RWPE2 (cell line): ENCODE measurements around the gene FER1L5.

Experiments
- ATAC-seq: fragments of 200-7000 bp; cut with Tn5 transposase; 3 replicates; pipeline ENCODE4 v1.9.1; 2021; ENCODE audit warnings: low read depth
- DNase-seq: peaks from one replicate; pipeline ENCODE4 v3.0.0-alpha.2; 2020; ENCODE audit warnings: low spot score
- H3K27ac ChIP-seq: fragments of 450-650 bp; 2 replicates; pipeline ENCODE4 v1.5.1; 2017; ENCODE audit warnings: mild to moderate bottlenecking; ENCODE audit not compliant: poor library complexity, severe bottlenecking
- H3K27me3 ChIP-seq: fragments of 250-450 bp; sonication (Bioruptor Pico); 2 replicates; pipeline ENCODE4 v1.5.1; 2021; ENCODE audit warnings: mild to moderate bottlenecking, moderate library complexity; ENCODE audit not compliant: insufficient read depth, poor library complexity, severe bottlenecking
- H3K36me3 ChIP-seq: fragments of 250-450 bp; sonication (Bioruptor Pico); 2 replicates; pipeline ENCODE4 v1.5.1; 2020; ENCODE audit warnings: low read depth, mild to moderate bottlenecking, moderate library complexity
- H3K4me1 ChIP-seq: fragments of 250-450 bp; sonication (Bioruptor Pico); 2 replicates; pipeline ENCODE4 v1.5.1; 2021; ENCODE audit warnings: mild to moderate bottlenecking, moderate library complexity; ENCODE audit not compliant: insufficient read depth, poor library complexity, severe bottlenecking
- H3K4me3 ChIP-seq: fragments of 250-450 bp; sonication (Bioruptor Pico); 2 replicates; pipeline ENCODE4 v1.5.1; 2021; ENCODE audit warnings: mild to moderate bottlenecking, moderate library complexity; ENCODE audit not compliant: severe bottlenecking
- H3K9me3 ChIP-seq: fragments of 250-450 bp; sonication (Bioruptor Pico); 2 replicates; pipeline ENCODE4 v1.5.1; 2021; ENCODE audit warnings: mild to moderate bottlenecking, moderate library complexity; ENCODE audit not compliant: severe bottlenecking
- CTCF ChIP-seq: fragments of 450-650 bp; IDR thresholded peaks from one replicate; pipeline ENCODE4 v1.5.1; 2017; ENCODE audit warnings: mild to moderate bottlenecking, moderate library complexity; ENCODE audit not compliant: poor library complexity, severe bottlenecking

FER1L5 gene

GRCh38 chr2:96642564-96643360, at the start of gene FER1L5:
Gene FER1L5 (plus strand): TSS chr2:96642764. CDS start chr2:96642837, 73 bp downstream.
- H3K36me3 ChIP-seq, result no peaks in the 10 kb centered on the region
- no peaks in the 10 kb centered on the region for H3K27me3 ChIP-seq
- DNase-seq (no peak), ATAC-seq (peak; percentile 35; the same call in 1 of the 3 replicates)
- H3K27ac ChIP-seq, result no peak within 1 kb of the TSS
- peaks cover 9% of the 10 kb centered on the region for H3K4me1 ChIP-seq
- peak within 1 kb of the TSS; percentile 17 for H3K4me3 ChIP-seq
- no peaks in the 10 kb centered on the region for H3K9me3 ChIP-seq
- no peak for TF ChIP-seq CTCF

GRCh38 chr2:96594282-96594681, 48.3 kb upstream of the FER1L5 start:
- no peaks in the 10 kb centered on the region for H3K4me1 ChIP-seq
- H3K9me3 ChIP-seq, result no peaks in the 10 kb centered on the region
- H3K4me3 ChIP-seq, result no peak overlapping the region
- H3K27ac ChIP-seq, result no peak overlapping the region
- peaks cover 51% of the 10 kb centered on the region for H3K36me3 ChIP-seq
- no peak for ATAC-seq
- DNase-seq, result no peak
- no peak for TF ChIP-seq CTCF
- no peaks in the 10 kb centered on the region for H3K27me3 ChIP-seq

GRCh38 chr2:96594691-96595152, 47.8 kb upstream of the FER1L5 start:
- Histone ChIP-seq H3K27me3 (no peaks in the 10 kb centered on the region), H3K9me3 (no peaks in the 10 kb centered on the region), H3K27ac (no peak overlapping the region), H3K4me3 (no peak overlapping the region), H3K36me3 (peaks cover 56% of the 10 kb centered on the region), H3K4me1 (peaks cover under 1% of the 10 kb centered on the region)
- TF ChIP-seq CTCF, result no peak
- DNase-seq (no peak), ATAC-seq (no peak)

GRCh38 chr2:96596596-96596995, 46.0 kb upstream of the FER1L5 start:
- no peak overlapping the region for H3K4me3 ChIP-seq
- H3K9me3 ChIP-seq, result no peaks in the 10 kb centered on the region
- DNase-seq (no peak), ATAC-seq (no peak)
- peaks cover 74% of the 10 kb centered on the region for H3K36me3 ChIP-seq
- H3K27ac ChIP-seq, result no peak overlapping the region
- H3K4me1 ChIP-seq, result peaks cover 7% of the 10 kb centered on the region
- no peak for TF ChIP-seq CTCF
- H3K27me3 ChIP-seq, result no peaks in the 10 kb centered on the region

GRCh38 chr2:96599941-96600340, 42.6 kb upstream of the FER1L5 start:
- H3K27ac ChIP-seq, result no peak overlapping the region
- no peaks in the 10 kb centered on the region for H3K27me3 ChIP-seq
- H3K4me3 ChIP-seq, result no peak overlapping the region
- H3K36me3 ChIP-seq, result peaks cover 89% of the 10 kb centered on the region
- ATAC-seq, result peak; percentile 50; the same call in 2 of the 3 replicates
- no peak for TF ChIP-seq CTCF
- DNase-seq, result no peak
- no peaks in the 10 kb centered on the region for H3K9me3 ChIP-seq
- H3K4me1 ChIP-seq, result peaks cover 7% of the 10 kb centered on the region
